Activated T-helper 9 cell treated with anti-CD3 and anti-CD28 coated beads, Interleukin-2, amount 50 U/mL, for 16 hours (primary cell): ENCODE data around the gene WDR72.
"Not testable (repeated sequence)": the region's sequence is repeated elsewhere in the genome, so short reads cannot be mapped to it uniquely, and the experiment has no call there.

Experiments used
- DNase-seq: peaks from one replicate; pipeline ENCODE4 v3.0.0-alpha.2; 2020; ENCODE audit warnings: low read depth

The WDR72 gene

DNA sequence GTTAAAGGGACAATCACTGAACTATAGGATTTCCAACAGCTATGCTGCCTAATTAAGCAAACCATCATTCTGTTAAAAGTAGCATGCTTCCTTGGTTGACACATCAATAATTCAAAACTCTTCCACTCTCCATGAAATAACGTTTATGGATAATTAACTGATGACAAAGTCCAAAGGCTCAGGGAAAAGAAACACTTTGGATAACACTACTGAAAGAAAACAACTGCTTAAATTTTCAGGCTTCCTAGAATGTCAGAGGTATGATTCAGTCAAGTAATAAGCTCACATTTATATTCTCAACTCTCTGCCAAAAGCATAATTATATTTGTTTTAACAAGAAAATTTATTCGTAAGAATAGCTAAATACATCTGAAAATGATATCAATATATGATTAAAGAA lies 49.6 kb downstream of the WDR72 start:
- DNase-seq, result no peak

- no peak for DNase-seq
Observed at GRCh38 chr15:53695365-53695764, 64.1 kb downstream of the WDR72 start.

DNA sequence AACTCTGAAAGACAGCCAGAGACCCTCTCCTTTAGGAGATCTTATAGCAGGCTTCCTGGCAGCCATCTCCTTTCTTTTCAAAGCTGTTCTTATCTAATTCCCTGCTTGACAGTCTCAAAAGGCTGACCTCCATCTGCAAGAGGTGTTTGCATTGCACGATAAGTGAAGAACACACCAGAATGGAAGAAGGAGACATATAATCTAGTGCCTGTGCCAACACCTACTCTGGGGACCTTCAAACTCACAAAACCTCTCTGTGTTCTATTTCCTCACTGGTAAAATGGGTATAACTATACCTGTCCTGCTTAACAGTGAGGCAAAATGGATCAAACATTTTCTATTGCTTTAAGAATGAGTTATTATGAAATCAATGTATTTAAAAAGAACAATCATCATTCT lies 65.0 kb downstream of the WDR72 start:
- DNase-seq, result no peak

GRCh38 chr15:53693729-53694475 lies 65.6 kb downstream of the WDR72 start:
- no peak for DNase-seq

- not testable (repeated sequence) for DNase-seq
Observed at GRCh38 chr15:53684162-53684561, 75.3 kb downstream of the WDR72 start.

- no peak for DNase-seq
Observed at GRCh38 chr15:53681056-53681455, 78.4 kb downstream of the WDR72 start.

- no peak for DNase-seq
Observed at GRCh38 chr15:53675832-53676231, 83.6 kb downstream of the WDR72 start.

- no peak for DNase-seq
Observed at GRCh38 chr15:53671545-53671944, 87.9 kb downstream of the WDR72 start.

DNA sequence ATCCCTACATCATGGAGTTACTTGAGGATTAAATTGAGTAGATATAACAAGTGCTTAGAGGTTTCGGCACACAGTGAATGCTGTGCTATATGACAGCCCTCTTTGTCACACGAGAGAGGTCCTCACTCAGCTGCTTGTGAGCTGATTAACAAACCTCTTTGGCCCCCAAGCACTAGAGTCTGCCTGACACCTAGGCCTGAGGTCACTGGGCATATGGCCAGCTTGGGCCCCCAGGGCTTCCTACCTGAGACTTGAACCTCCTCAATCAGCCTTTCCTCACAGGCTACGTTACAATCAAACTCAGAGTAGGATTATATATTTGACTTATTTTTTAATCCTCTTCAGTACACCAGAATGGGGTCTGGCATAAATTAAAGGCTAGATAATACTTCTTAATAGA lies 88.8 kb downstream of the WDR72 start:
- no peak for DNase-seq

- DNase-seq, result no peak
Observed at GRCh38 chr15:53665930-53666329, 93.5 kb downstream of the WDR72 start.

DNA sequence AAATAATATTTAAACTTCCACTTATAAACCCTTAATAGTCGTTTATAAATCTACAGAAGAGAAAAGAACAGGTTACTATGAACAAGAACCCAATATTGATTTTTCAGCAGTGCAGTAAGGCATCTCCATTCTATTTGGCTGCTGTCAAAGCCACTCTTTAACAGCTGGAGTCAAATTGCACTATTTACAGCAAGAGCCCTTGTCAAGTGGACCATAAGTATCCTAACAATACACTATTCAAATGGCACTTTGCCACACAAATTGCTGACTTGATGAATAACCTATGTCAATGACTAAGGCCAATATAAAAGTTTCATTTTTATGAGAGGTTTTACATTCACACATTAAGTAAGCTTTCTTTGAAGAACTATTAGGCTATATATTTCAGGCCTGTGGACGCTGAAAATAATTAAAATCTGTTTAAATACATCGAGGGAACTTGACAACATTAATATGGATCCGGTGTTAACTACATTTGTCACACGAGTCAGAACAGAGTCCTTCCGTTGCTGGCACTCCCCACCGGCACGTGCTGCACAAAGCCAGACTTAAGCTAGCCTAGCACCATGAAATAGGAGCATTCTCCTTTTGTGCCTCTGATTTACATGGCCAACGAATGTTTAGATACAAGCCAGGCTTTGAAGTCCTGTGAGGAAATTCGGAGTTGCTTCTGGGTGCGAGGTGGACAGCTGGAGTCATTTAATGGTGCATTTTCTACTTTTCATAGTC lies 100.5 kb downstream of the WDR72 start:
- DNase-seq, result no peak

DNA sequence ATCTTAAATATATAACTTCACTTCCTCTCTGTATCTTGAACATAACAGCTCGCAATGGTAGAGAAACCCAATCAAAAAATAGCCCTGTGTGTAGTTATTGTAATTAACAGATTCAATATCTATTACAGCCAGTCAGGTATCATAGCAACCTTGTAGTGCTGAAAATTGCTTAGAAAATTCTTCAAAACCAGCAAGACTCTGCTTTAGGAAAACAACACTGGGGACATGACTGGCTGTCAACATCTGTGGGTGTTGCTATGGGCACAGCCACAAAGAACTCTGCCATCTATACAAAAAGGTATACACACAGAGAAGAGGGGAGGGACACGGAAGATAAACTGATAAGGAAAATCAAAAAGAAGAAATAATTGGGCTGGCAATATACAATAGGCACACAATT lies 101.2 kb downstream of the WDR72 start:
- DNase-seq, result no peak

GRCh38 chr15:53648934-53649333 lies 110.5 kb downstream of the WDR72 start:
- DNase-seq, result no peak

GRCh38 chr15:53644660-53645059 lies 114.8 kb downstream of the WDR72 start:
- DNase-seq, result no peak

- no peak for DNase-seq
Observed at GRCh38 chr15:53634517-53635106, 124.9 kb downstream of the WDR72 start.

GRCh38 chr15:53627279-53627678 lies 132.2 kb downstream of the WDR72 start:
- DNase-seq, result no peak

GRCh38 chr15:53625962-53626845 lies 133.3 kb downstream of the WDR72 start:
- DNase-seq, result no peak

GRCh38 chr15:53625260-53625659 lies 134.2 kb downstream of the WDR72 start:
- no peak for DNase-seq

GRCh38 chr15:53618461-53618860 lies 141.0 kb downstream of the WDR72 start:
- DNase-seq, result no peak

DNA sequence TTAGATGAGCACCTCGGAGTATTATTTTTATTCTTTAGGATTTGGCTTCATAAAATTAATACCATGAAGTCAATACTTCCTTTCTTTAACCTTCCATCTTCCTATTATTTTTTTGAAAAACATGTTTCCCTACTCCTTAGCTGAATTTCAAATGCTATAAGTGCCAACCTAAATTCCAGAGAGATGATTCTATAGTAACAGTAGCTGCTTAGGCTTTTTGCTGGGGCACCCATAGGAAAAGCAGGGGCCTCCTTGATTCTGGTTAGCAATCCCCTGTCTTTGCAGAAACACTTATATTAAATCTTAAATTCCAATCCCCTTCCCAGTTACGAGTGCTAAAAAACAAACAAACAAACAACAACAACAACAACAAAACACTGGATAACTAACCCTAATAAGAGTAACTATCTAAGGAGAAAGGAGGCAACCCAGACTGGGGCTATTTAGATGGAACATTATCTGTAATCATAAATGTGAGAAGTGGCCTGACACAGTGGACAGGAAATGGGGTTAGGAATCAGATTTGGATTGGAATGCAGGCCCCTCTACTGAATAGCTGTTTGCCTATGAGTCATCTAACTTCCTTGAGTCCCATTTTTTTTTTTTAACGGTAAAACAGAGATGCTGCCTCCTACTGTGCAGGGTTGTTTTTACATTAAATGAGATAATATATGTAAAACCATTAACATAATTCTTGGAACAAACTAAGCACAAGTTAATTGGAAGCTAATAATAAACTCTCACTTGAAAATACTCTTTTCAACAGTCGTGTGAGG lies 148.1 kb downstream of the WDR72 start:
- no peak for DNase-seq

DNA sequence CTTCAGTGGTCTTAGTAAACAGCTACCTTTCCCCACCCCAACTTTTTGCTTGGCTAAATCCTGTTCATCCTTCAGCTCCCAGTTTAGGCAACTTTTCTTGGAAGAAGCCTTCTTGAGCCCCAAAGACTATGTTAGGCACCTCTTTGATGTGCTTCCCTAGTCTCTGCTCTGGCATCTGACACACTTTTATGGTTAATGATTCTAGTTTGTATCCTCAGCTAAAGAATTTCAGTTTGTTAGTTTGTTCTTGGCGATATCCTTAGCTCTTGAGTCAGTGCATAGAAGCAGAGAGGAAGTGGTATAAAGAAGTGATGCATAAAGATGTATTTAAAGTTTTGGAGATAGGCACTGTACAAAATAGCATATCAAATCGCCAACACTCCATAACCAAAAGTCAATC lies 168.4 kb downstream of the WDR72 start:
- DNase-seq, result no peak

GRCh38 chr15:53590380-53590779 lies 169.1 kb downstream of the WDR72 start:
- no peak for DNase-seq
